ENCODE results near the gene PPP4R3A. TPM values are rescaled to one million over a fixed set of nuclear protein-coding genes. Genes with fewer than 3 reads are reported as not detected.

The PPP4R3A gene
- total and polyA plus RNA-seq, 10 of the 15 experiments (the other 5 are each of a cell fraction or from before 2014, with no cell fraction given), result 19.4 to 97.8 (median 62.9) TPM

- H3K27me3 ChIP-seq (replicated peaks in 1 of 2; ENCODE audit: control insufficient read depth in 2 of 2, insufficient read depth in 2 of 2, low read length in 1 of 2), result no peaks in the 10 kb centered on the region
- POLR2A ChIA-PET, result no interaction called here
- 64% methylated on average over 1 of the region's 1 CpG for WGBS (ENCODE audit: insufficient coverage, insufficient replicate concordance, low lambda C conversion rate, missing lambda C conversion rate)
- H2AFZ ChIP-seq (ENCODE audit: control insufficient read depth, low read depth, low read length), result no peak overlapping the region
- H3K4me3 ChIP-seq, result no peak overlapping the region; the same call in 1 of the 2 replicates
- ATAC-seq (no peak; the same call in 2 of the 3 replicates), DNase-seq (ENCODE audit: low read depth, low spot score) (no peak), FAIRE-seq (no peak)
- SMC1A ChIA-PET (ENCODE audit: uncharacterized antibody, unreplicated experiment), result interaction anchor here (0.9 kb wide), 1 partner anchor 18 kb away, joined by 3 read pairs; no protein-coding TSS in a partner anchor
- TF ChIP-seq ZBTB40 (IDR thresholded peaks at IDR 0.05; ENCODE audit: borderline replicate concordance) (no peak), ZZZ3 (IDR thresholded peaks at IDR 0.05; ENCODE audit: control insufficient read depth, insufficient read length, low read depth) (no peak), DPF2 (IDR thresholded peaks at IDR 0.05) (no peak), NRF1 (conservative IDR thresholded peaks at IDR 0.05; ENCODE audit: low read depth, low read length) (no peak), HSF1 (IDR thresholded peaks at IDR 0.05; ENCODE audit: low read depth, low read length) (no peak), SUZ12 (IDR thresholded peaks at IDR 0.05; ENCODE audit: unreplicated experiment) (no peak), HDGF (IDR thresholded peaks at IDR 0.05) (no peak), CTCF (IDR thresholded peaks at IDR 0.05 in 2 of 3, conservative IDR thresholded peaks at IDR 0.05 in 1 of 3; ENCODE audit: control insufficient read depth in 2 of 3, extremely low read depth in 1 of 3, insufficient read depth in 1 of 3, low read depth in 3 of 3, low read length in 3 of 3) (no peak)
- no peaks in the 10 kb centered on the region; the same call in 2 of the 3 replicates for H3K9me3 ChIP-seq (replicated peaks; ENCODE audit: control insufficient read depth, insufficient read depth, low read length)
- no peak overlapping the region for H3K9ac ChIP-seq (ENCODE audit: control insufficient read depth, insufficient read depth, low read length)
- intact Hi-C loops (cut with micrococcal nuclease; ENCODE audit: unreplicated experiment) (no loop called here), in situ Hi-C loops (cut with MboI) (no loop called here)
- no peaks in the 10 kb centered on the region for H3K4me1 ChIP-seq (ENCODE audit: control insufficient read depth, insufficient read depth, low read length)
- no peak overlapping the region for H3K27ac ChIP-seq (ENCODE audit: control insufficient read depth, insufficient read depth)
- BruUV-seq (replicated peaks), result no TSS peak
- RAD21 ChIA-PET (ENCODE audit: unreplicated experiment), result no interaction called here
- no peak overlapping the region for H3K4me2 ChIP-seq (ENCODE audit: control insufficient read depth, insufficient read depth)
- CTCF ChIA-PET, result interaction anchor here (2.3 kb wide), 1 partner anchor 262 kb away, joined by 5 read pairs; no protein-coding TSS in a partner anchor
- no peaks in the 10 kb centered on the region for H4K20me1 ChIP-seq (ENCODE audit: control insufficient read depth, insufficient read depth)
- no peaks in the 10 kb centered on the region for H3K36me3 ChIP-seq (ENCODE audit: control insufficient read depth in 2 of 2, insufficient read depth in 2 of 2, low read length in 1 of 2)
- H3K79me2 ChIP-seq (ENCODE audit: control insufficient read depth, insufficient read depth, low read length), result no peaks in the 10 kb centered on the region
Observed at GRCh38 chr14:91439345-91439744, 70.8 kb downstream of the PPP4R3A start.

All from GM12878 (cell line).